Ovary (tissue), 3 donors: Measurements from ENCODE around the gene CDK5RAP3.

Experiments used
- CTCF ChIP-seq, 3 donors: fragments of 450-650 bp in 2 of 3; fragments of 200-600 bp in 1 of 3; IDR thresholded peaks; one replicate each; pipeline versions ENCODE4 v1.5.1 to v1.8.0; 2016 to 2022; ENCODE audit warnings: antibody characterized with exemption in 3 of 3, mild to moderate bottlenecking in 1 of 3
- POLR2A ChIP-seq: fragments of 450-650 bp; IDR thresholded peaks from one replicate; pipeline ENCODE4 v1.6.1; 2017; ENCODE audit warnings: antibody characterized with exemption, mild to moderate bottlenecking, moderate library complexity
- donor health status: DM: no; HTN: no; CAD: no.

DNA sequence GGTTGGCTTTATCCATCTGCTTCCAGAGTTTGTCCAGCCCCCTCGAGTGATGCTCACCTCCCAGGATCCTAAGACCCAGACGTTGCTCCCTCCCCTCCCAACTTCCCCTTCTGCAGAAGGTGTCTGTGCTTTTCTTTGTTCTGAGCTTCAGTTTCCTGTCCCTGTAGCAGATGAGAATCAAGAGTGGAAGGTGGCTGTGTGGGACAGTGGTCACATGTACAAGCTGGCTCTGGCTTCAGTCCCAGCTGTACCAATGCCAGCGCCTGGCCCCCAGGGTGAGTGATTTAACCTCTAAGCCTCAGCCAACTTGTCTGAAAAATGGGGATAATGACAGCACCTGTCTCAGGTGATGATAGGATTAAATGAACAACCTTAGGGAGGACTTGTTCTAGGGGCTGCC lies 21.0 kb upstream of the CDK5RAP3 start:
- TF ChIP-seq CTCF (IDR thresholded peaks at IDR 0.05) (no peak), POLR2A (no peak)
